ENCODE measurements around the gene PEX13.

The PEX13 gene

GRCh38 chr2:61045999-61046398 lies 28.5 kb downstream of the PEX13 start (continued):
- TF ChIP-seq ZNF214 (tag by site-specific recombination; IDR thresholded peaks at IDR 0.05; ENCODE audit: borderline replicate concordance), result no peak
- TF ChIP-seq ZBTB48 (tag by site-specific recombination; IDR thresholded peaks at IDR 0.05), result no peak
- TF ChIP-seq ZNF266 (tag by site-specific recombination; IDR thresholded peaks at IDR 0.05; ENCODE audit: low read depth), result no peak
- TF ChIP-seq ZNF133 (tag by site-specific recombination; IDR thresholded peaks at IDR 0.05), result no peak
- no peak for TF ChIP-seq ZNF248 (tag by site-specific recombination; IDR thresholded peaks at IDR 0.05)
- TF ChIP-seq, protein P1, sequence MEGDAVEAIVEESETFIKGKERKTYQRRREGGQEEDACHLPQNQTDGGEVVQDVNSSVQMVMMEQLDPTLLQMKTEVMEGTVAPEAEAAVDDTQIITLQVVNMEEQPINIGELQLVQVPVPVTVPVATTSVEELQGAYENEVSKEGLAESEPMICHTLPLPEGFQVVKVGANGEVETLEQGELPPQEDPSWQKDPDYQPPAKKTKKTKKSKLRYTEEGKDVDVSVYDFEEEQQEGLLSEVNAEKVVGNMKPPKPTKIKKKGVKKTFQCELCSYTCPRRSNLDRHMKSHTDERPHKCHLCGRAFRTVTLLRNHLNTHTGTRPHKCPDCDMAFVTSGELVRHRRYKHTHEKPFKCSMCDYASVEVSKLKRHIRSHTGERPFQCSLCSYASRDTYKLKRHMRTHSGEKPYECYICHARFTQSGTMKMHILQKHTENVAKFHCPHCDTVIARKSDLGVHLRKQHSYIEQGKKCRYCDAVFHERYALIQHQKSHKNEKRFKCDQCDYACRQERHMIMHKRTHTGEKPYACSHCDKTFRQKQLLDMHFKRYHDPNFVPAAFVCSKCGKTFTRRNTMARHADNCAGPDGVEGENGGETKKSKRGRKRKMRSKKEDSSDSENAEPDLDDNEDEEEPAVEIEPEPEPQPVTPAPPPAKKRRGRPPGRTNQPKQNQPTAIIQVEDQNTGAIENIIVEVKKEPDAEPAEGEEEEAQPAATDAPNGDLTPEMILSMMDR (tag by site-specific recombination; IDR thresholded peaks at IDR 0.05), result no peak
- no peak for TF ChIP-seq ZNF621 (tag by site-specific recombination; IDR thresholded peaks at IDR 0.05)
- peak; percentile 88 for TF ChIP-seq ZNF692 (tag by site-specific recombination; IDR thresholded peaks at IDR 0.05)
- TF ChIP-seq SCRT2 (tag by site-specific recombination; IDR thresholded peaks at IDR 0.05), result peak; percentile 64
- TF ChIP-seq ZNF211 (tag by site-specific recombination; IDR thresholded peaks at IDR 0.05; ENCODE audit: low read depth), result no peak
- no peak for TF ChIP-seq ZNF19 (tag by site-specific recombination; IDR thresholded peaks at IDR 0.05; ENCODE audit: low read depth)
- no peak for TF ChIP-seq GLIS2 (tag by site-specific recombination; IDR thresholded peaks at IDR 0.05)
- TF ChIP-seq, protein P2, sequence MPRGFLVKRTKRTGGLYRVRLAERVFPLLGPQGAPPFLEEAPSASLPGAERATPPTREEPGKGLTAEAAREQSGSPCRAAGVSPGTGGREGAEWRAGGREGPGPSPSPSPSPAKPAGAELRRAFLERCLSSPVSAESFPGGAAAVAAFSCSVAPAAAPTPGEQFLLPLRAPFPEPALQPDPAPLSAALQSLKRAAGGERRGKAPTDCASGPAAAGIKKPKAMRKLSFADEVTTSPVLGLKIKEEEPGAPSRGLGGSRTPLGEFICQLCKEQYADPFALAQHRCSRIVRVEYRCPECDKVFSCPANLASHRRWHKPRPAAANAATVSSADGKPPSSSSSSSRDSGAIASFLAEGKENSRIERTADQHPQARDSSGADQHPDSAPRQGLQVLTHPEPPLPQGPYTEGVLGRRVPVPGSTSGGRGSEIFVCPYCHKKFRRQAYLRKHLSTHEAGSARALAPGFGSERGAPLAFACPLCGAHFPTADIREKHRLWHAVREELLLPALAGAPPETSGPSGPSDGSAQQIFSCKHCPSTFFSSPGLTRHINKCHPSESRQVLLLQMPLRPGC (tag by site-specific recombination; IDR thresholded peaks at IDR 0.05), result no peak; the same call in 1 of the 2 replicates
- TF ChIP-seq PBX3 (CRISPR knock-in tag; IDR thresholded peaks at IDR 0.05), result no peak
- TF ChIP-seq ZNF302 (tag by site-specific recombination; IDR thresholded peaks at IDR 0.05; ENCODE audit: low read depth), result no peak
- no peak for TF ChIP-seq SP2 (tag by site-specific recombination; IDR thresholded peaks at IDR 0.05)
- TF ChIP-seq MYNN (tag by site-specific recombination; IDR thresholded peaks at IDR 0.05; ENCODE audit: borderline replicate concordance), result no peak
- TF ChIP-seq ZNF549 (tag by site-specific recombination; IDR thresholded peaks at IDR 0.05), result no peak
- TF ChIP-seq, protein P3, sequence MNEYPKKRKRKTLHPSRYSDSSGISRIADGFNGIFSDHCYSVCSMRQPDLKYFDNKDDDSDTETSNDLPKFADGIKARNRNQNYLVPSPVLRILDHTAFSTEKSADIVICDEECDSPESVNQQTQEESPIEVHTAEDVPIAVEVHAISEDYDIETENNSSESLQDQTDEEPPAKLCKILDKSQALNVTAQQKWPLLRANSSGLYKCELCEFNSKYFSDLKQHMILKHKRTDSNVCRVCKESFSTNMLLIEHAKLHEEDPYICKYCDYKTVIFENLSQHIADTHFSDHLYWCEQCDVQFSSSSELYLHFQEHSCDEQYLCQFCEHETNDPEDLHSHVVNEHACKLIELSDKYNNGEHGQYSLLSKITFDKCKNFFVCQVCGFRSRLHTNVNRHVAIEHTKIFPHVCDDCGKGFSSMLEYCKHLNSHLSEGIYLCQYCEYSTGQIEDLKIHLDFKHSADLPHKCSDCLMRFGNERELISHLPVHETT (tag by site-specific recombination; IDR thresholded peaks at IDR 0.05), result 0 out of 2 replicates have a peak, but pooled peaks have one; percentile 55
- no peak for TF ChIP-seq ZNF548 (tag by site-specific recombination; IDR thresholded peaks at IDR 0.05)
- TF ChIP-seq ZNF10 (tag by site-specific recombination; IDR thresholded peaks at IDR 0.05), result no peak
- no peak for TF ChIP-seq ZSCAN23 (tag by site-specific recombination; IDR thresholded peaks at IDR 0.05)
- no peak for TF ChIP-seq IKZF3 (tag by site-specific recombination; IDR thresholded peaks at IDR 0.05)
- TF ChIP-seq, protein P4, sequence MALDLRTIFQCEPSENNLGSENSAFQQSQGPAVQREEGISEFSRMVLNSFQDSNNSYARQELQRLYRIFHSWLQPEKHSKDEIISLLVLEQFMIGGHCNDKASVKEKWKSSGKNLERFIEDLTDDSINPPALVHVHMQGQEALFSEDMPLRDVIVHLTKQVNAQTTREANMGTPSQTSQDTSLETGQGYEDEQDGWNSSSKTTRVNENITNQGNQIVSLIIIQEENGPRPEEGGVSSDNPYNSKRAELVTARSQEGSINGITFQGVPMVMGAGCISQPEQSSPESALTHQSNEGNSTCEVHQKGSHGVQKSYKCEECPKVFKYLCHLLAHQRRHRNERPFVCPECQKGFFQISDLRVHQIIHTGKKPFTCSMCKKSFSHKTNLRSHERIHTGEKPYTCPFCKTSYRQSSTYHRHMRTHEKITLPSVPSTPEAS (tag by site-specific recombination; IDR thresholded peaks at IDR 0.05), result no peak
- TF ChIP-seq REPIN1 (tag by site-specific recombination; IDR thresholded peaks at IDR 0.05; ENCODE audit: low read depth), result no peak
- no peak for TF ChIP-seq ZNF311 (tag by site-specific recombination; IDR thresholded peaks at IDR 0.05; ENCODE audit: borderline replicate concordance)
- TF ChIP-seq PRDM10 (tag by site-specific recombination; IDR thresholded peaks at IDR 0.05), result 0 out of 2 replicates have a peak, but pooled peaks have one; percentile 41
- TF ChIP-seq HOXC10 (CRISPR knock-in tag; IDR thresholded peaks at IDR 0.05), result no peak
- peak; percentile 68 for TF ChIP-seq ZNF366 (tag by site-specific recombination; conservative IDR thresholded peaks at IDR 0.05)
- TF ChIP-seq ZNF843 (tag by site-specific recombination; IDR thresholded peaks at IDR 0.05), result peak; percentile 68; the same call in 1 of the 2 replicates
